Measurements from ENCODE around the gene PGAM5.

GRCh38 chr12:132665149-132665491 is 45.5 kb upstream of the PGAM5 start:
- TF ChIP-seq CTCF (IDR thresholded peaks at IDR 0.05; ENCODE audit: poor library complexity, severe bottlenecking) = no peak
- TF ChIP-seq POLR2AphosphoS5 (IDR thresholded peaks at IDR 0.05) = no peak
